GM12872 (cell line): ENCODE results near the gene CDH12.

Experiments
- TF ChIP-seq, protein P1 (sequence below): IDR thresholded peaks from 3 replicates; pipeline ENCODE4 v1.5.1; 2011; ENCODE audit warnings: low read depth, mild to moderate bottlenecking, low read length, moderate library complexity; ENCODE audit not compliant: insufficient read depth

Gene CDH12

DNA sequence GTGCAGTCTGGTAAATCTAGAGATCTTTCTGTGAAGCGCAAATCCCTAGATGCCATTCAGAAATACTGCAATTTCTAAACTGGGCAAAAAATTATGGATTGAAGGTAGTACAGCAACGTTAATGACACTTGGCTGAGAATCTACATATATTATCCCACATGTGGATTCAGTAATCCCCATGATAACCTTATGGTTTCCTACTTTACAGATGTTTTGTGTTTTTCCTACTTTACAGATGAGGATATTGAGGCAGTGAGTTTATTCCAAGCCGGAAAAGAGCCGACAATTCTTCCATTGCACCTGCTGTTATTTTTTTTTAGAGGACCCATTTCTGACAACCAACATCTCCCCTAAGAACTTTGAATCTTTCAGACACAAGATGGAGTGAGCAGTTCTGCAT lies 796.5 kb downstream of the CDH12 start:
- TF ChIP-seq, protein P1, sequence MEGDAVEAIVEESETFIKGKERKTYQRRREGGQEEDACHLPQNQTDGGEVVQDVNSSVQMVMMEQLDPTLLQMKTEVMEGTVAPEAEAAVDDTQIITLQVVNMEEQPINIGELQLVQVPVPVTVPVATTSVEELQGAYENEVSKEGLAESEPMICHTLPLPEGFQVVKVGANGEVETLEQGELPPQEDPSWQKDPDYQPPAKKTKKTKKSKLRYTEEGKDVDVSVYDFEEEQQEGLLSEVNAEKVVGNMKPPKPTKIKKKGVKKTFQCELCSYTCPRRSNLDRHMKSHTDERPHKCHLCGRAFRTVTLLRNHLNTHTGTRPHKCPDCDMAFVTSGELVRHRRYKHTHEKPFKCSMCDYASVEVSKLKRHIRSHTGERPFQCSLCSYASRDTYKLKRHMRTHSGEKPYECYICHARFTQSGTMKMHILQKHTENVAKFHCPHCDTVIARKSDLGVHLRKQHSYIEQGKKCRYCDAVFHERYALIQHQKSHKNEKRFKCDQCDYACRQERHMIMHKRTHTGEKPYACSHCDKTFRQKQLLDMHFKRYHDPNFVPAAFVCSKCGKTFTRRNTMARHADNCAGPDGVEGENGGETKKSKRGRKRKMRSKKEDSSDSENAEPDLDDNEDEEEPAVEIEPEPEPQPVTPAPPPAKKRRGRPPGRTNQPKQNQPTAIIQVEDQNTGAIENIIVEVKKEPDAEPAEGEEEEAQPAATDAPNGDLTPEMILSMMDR: no peak

DNA sequence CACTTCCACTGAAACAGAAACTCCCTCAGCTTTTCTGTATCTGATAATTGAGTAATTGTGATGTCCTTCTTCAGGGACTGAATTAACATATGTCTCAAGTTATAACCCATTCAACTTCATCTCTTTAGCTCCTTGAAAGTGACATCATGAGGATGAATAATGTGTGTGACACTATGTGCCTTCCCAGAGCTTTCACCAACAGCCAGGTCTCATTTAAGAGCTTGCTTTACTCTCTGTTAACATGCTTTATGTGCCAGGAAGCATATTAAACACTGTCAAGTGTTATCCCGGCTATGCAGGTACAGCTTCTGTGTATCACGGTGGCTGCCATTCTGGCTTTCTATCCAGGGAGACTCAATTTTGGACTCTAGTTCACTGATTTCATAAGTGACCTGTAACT lies 799.9 kb downstream of the CDH12 start:
- TF ChIP-seq, protein P1: no peak

DNA sequence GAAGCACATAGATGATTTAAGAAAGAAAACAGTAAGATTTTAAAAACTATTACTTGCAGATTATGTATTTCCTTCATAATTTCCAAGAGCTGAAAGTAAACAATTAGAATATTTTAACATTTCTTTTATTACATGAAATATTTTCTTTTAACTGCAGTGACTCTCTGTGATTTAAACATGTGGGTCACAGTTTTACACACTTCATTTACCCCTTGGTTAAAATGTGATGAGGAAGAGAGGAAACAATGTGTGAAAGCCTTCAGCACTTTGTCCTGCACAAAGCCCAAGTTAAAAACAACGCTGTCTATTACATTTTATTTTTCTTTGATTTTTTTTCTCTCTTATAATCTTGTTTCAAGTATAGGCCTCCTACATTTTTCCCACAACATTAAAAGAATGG lies 801.3 kb downstream of the CDH12 start:
- TF ChIP-seq, protein P1: no peak

DNA sequence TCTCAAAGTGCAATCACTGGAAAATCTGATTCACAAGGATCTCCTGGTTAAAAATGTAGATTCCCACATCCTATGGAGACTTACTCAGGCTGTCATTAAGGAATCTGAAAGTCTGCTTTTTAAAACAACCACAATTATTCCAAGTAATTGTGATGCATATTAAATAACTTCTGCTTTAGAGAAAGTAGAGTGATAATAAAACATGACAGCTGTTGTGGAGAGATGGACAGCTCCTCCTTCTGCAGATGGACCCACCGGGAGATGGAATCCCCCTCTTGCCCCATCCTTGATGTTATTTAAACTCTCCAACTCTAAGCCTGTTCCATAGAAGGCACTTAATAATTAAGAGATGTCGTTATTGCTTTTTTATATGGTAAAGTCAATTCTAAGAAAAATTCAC lies 802.2 kb downstream of the CDH12 start:
- TF ChIP-seq, protein P1: no peak

DNA sequence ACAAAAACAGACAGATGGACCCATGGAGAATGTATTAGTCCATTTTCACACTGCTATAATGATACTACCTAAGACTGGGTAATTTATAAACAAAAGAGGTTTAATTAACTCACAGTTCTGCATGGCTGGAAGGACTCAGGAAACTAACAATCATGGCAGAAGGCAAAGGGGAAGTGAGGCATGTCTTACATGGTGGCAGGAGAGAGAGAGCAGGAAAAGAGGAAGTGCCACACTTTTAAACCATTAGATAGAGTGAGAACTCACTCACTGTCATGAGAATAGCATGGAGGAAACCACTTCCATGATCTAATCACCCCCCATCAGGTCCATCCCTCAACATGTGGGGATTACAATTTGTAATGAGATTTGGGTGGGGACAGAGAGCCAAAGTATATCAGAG lies 808.9 kb downstream of the CDH12 start:
- TF ChIP-seq, protein P1: no peak

DNA sequence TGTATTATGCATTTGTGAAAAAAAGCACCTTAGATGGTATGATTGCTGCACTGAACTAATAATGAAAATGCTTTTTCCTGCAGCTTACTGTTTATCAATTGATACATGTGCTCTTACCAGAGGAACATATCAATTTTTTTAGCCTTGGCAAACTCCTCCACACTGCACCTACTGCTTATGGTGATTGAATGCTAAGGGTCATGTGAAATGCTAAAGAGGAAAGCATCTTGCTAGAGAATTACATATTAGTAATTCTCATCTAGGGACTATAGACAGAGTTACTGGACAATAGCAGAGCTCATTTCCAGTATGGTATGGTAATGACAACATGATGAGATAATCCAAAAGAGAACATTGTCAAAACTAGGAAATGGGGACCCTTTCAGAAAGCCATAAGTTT lies 817.1 kb downstream of the CDH12 start:
- TF ChIP-seq, protein P1: no peak

DNA sequence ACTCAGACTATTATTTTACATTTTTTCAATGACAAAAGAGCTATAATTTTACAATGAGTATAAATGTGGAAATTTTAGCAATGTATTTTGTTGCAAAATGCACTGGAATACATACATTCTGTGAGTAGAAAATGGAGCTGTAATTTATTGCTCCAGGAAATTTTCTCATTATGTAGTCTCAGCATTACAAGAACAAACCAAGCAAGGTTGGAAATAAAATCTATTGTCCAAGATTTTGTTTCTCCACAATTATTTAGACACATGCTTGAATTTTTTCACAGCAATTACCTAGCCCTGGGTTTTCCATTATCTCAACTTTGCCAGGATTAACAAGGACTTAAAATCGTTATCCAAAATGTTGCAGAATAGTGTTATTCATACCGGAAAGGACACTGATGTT lies 820.1 kb downstream of the CDH12 start:
- TF ChIP-seq, protein P1: no peak

DNA sequence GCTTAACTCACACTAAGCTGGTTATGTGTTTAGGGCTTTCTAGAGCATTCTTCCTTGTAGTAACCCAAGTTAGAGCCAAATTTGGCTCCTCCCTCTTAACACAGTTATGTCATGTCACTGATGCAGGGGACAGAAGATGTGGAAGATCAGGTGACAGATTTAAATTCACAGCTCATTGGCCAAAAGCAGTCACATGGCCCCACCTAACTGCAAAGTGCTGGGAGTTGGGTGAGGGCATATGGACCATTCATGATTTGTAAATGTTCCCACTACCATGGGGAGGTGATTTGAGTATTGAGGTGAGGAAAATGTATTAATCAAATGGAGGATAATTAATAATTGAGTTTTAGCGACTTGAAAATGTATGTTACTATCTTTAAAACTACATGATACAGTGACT lies 829.4 kb downstream of the CDH12 start:
- TF ChIP-seq, protein P1: no peak
